Stomach smooth muscle (tissue), 2 donors: Measurements from ENCODE around the gene STON2.

Experiments
- H3K27ac ChIP-seq: one replicate; pipeline ENCODE4 v1.7.0; 2013; ENCODE audit warnings: mild to moderate bottlenecking, low read length, inconsistent platforms
- H3K27me3 ChIP-seq, 2 donors: one replicate each; pipeline ENCODE4 v1.7.0; 2013; ENCODE audit warnings: low read length in 2 of 2; ENCODE audit not compliant: insufficient read depth in 2 of 2, control insufficient read depth in 1 of 2
- H3K36me3 ChIP-seq, 2 donors: one replicate each; pipeline ENCODE4 v1.7.0; 2013; ENCODE audit warnings: low read length in 2 of 2; ENCODE audit not compliant: control insufficient read depth in 2 of 2, insufficient read depth in 2 of 2
- H3K4me1 ChIP-seq: one replicate; pipeline ENCODE4 v1.7.0; 2013; ENCODE audit warnings: low read length; ENCODE audit not compliant: control insufficient read depth, insufficient read depth
- H3K4me3 ChIP-seq, 2 donors: one replicate each; pipeline ENCODE4 v1.7.0; 2013; ENCODE audit warnings: low read length in 2 of 2
- H3K9ac ChIP-seq, 2 donors: one replicate each; pipeline ENCODE4 v1.7.0; 2013; ENCODE audit warnings: low read length in 2 of 2, mild to moderate bottlenecking in 1 of 2
- H3K9me3 ChIP-seq, 2 donors: one replicate each; pipeline ENCODE4 v1.7.0; 2013; ENCODE audit warnings: low read length in 2 of 2; ENCODE audit not compliant: control insufficient read depth in 2 of 2
- donor health status: healthy.
- donor health status: Pancreatic carcinoma.

Gene STON2

GRCh38 chr14:81332725-81333124, 67.4 kb downstream of the STON2 start:
- H3K9me3 ChIP-seq = peaks cover 0 to 2% of the 10 kb centered on the region in 2 donors
- H3K9ac ChIP-seq = no peak overlapping the region
- no peaks in the 10 kb centered on the region for H3K36me3 ChIP-seq
- H3K4me3 ChIP-seq = no peak overlapping the region
- no peaks in the 10 kb centered on the region for H3K4me1 ChIP-seq
- H3K27ac ChIP-seq = no peak overlapping the region
- H3K27me3 ChIP-seq = no peaks in the 10 kb centered on the region

DNA sequence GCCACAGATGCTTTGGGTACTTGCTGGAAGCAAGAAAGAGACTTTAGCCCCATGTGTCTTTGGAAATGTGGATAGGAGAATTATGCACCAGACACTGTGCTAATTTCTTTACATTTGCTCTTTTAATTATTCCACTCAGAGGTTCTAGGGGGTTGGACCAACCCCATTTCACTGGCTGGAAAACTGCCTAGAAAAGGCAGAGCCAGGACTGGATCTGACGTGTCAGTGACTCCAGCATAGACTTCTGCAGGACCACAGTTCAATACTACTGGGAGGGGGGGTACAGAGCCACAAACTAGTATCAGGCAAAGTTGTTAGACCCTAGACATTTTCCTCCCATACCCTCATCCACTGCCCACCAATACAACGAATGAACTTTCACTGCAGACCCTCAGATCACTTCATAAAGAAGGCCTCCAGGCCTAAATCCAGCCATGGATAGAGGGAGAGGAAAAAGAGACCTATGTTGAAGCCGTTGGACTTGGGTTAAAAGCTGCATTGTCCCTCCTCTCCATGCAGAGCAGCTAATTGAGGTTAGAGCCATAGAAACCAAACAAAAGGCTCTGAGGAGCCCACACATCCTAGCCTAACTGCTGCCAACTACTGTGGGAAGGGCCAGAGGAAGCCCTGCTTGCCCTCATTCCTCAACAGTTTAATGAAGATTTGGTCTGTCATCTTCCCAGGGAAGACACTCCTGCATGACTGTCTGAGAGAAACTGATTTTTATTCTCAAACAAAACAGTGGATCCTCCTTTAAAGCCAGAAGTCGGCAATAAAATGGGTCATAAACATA, 68.7 kb downstream of the STON2 start:
- Histone ChIP-seq H3K27ac (no peak overlapping the region), H3K4me3 (no peak overlapping the region), H3K36me3 (no peaks in the 10 kb centered on the region), H3K9ac (no peak overlapping the region), H3K9me3 (peaks cover 0 to 2% of the 10 kb centered on the region in 2 donors), H3K27me3 (no peaks in the 10 kb centered on the region), H3K4me1 (no peaks in the 10 kb centered on the region)

- Histone ChIP-seq H3K27ac (no peak overlapping the region), H3K4me1 (no peaks in the 10 kb centered on the region), H3K27me3 (no peaks in the 10 kb centered on the region), H3K4me3 (no peak overlapping the region), H3K36me3 (no peaks in the 10 kb centered on the region), H3K9ac (no peak overlapping the region), H3K9me3 (peaks cover 0 to 2% of the 10 kb centered on the region in 2 donors)
These were observed 69.5 kb downstream of the STON2 start for GRCh38 chr14:81330619-81331122.

- Histone ChIP-seq H3K9ac (no peak overlapping the region), H3K9me3 (peaks cover 0 to 2% of the 10 kb centered on the region in 2 donors), H3K4me1 (no peaks in the 10 kb centered on the region), H3K27me3 (peaks cover 0 to 1% of the 10 kb centered on the region in 2 donors), H3K36me3 (no peaks in the 10 kb centered on the region), H3K27ac (no peak overlapping the region), H3K4me3 (no peak overlapping the region)
These were observed 70.3 kb downstream of the STON2 start for GRCh38 chr14:81329640-81330381.

GRCh38 chr14:81326451-81326850, 73.7 kb downstream of the STON2 start:
- peaks cover 0 to 2% of the 10 kb centered on the region in 2 donors for H3K9me3 ChIP-seq
- no peak overlapping the region for H3K9ac ChIP-seq
- peaks cover 0 to 8% of the 10 kb centered on the region in 2 donors for H3K27me3 ChIP-seq
- H3K27ac ChIP-seq = no peak overlapping the region
- no peaks in the 10 kb centered on the region for H3K4me1 ChIP-seq
- no peaks in the 10 kb centered on the region for H3K36me3 ChIP-seq
- H3K4me3 ChIP-seq = no peak overlapping the region

- Histone ChIP-seq H3K36me3 (no peaks in the 10 kb centered on the region), H3K9me3 (no peaks in the 10 kb centered on the region), H3K27ac (no peak overlapping the region), H3K4me3 (no peak overlapping the region), H3K9ac (no peak overlapping the region), H3K4me1 (no peaks in the 10 kb centered on the region), H3K27me3 (peaks cover 0 to 8% of the 10 kb centered on the region in 2 donors)
These were observed 76.1 kb downstream of the STON2 start for GRCh38 chr14:81324011-81324410.

GRCh38 chr14:81323093-81323492, 77.0 kb downstream of the STON2 start:
- H3K9ac ChIP-seq = no peak overlapping the region
- H3K27ac ChIP-seq = no peak overlapping the region
- no peaks in the 10 kb centered on the region for H3K9me3 ChIP-seq
- H3K4me1 ChIP-seq = no peaks in the 10 kb centered on the region
- H3K36me3 ChIP-seq = no peaks in the 10 kb centered on the region
- peaks cover 0 to 8% of the 10 kb centered on the region in 2 donors for H3K27me3 ChIP-seq
- H3K4me3 ChIP-seq = no peak overlapping the region

DNA sequence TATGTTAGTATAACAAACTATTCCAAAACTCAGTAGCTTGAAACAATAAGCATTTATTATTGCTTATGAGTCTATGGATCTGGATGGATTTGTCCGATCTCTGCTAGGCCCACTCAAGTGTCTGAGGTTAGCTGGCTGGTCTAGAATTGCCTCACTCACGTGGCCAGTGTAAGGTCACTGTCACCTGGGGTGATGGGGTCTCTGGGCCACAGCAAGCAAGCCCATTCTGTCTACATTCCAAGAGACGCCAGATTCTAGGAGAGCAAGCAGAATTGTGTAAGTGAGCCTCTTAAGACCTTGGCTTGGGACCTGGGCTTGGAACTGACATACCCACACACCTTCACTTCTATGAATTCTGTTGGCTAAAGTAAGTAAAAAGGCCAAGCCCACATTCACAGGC, 80.2 kb downstream of the STON2 start:
- no peak overlapping the region for H3K27ac ChIP-seq
- no peaks in the 10 kb centered on the region for H3K36me3 ChIP-seq
- H3K4me3 ChIP-seq = no peak overlapping the region
- H3K9me3 ChIP-seq = no peaks in the 10 kb centered on the region
- no peaks in the 10 kb centered on the region for H3K4me1 ChIP-seq
- peaks cover 0 to 8% of the 10 kb centered on the region in 2 donors for H3K27me3 ChIP-seq
- H3K9ac ChIP-seq = no peak overlapping the region

- no peak overlapping the region for H3K4me3 ChIP-seq
- H3K27me3 ChIP-seq = peaks cover 0 to 5% of the 10 kb centered on the region in 2 donors
- H3K27ac ChIP-seq = no peak overlapping the region
- no peaks in the 10 kb centered on the region for H3K36me3 ChIP-seq
- no peaks in the 10 kb centered on the region for H3K4me1 ChIP-seq
- no peak overlapping the region for H3K9ac ChIP-seq
- H3K9me3 ChIP-seq = no peaks in the 10 kb centered on the region
These were observed 80.8 kb downstream of the STON2 start for GRCh38 chr14:81319314-81319713.

DNA sequence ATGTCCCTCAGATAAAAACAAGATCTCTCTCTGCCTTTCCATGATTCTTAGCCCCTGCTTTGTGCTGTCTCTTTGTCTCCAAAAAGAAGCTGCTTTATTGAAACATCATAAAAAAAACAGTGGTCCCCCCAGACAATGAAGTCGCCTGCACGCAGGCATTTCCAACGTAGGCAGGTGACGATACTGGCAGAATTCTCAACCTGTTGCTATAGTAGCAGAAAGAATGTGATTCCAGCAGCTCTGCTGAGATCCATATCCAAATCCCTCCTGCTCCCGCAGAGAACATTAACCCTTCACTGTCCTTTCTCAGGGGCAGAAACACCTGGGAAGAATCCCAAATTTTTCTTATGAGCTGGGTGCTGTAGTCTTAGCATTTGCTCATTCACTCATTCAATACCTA, 84.8 kb downstream of the STON2 start:
- no peaks in the 10 kb centered on the region for H3K27me3 ChIP-seq
- H3K27ac ChIP-seq = no peak overlapping the region
- H3K9ac ChIP-seq = no peak overlapping the region
- no peaks in the 10 kb centered on the region for H3K9me3 ChIP-seq
- H3K36me3 ChIP-seq = no peaks in the 10 kb centered on the region
- no peak overlapping the region for H3K4me3 ChIP-seq
- H3K4me1 ChIP-seq = no peaks in the 10 kb centered on the region
